HuH-7.5 (cell line): ENCODE measurements around the gene APMAP.

Experiments used
- DNase-seq: peaks from one replicate; pipeline ENCODE4 v3.0.0; 2011; ENCODE audit warnings: low spot score

The APMAP gene

GRCh38 chr20:24987244-24987643 lies 5.3 kb downstream of the APMAP start:
- no peak for DNase-seq

- DNase-seq: no peak
Observed at GRCh38 chr20:24986436-24987015, 6.0 kb downstream of the APMAP start.

GRCh38 chr20:24985802-24986201 lies 6.7 kb downstream of the APMAP start:
- DNase-seq: no peak

GRCh38 chr20:24984961-24985640 lies 7.5 kb downstream of the APMAP start:
- no peak for DNase-seq

GRCh38 chr20:24983896-24984295 lies 8.7 kb downstream of the APMAP start:
- no peak for DNase-seq

GRCh38 chr20:24981790-24982189 lies 10.8 kb downstream of the APMAP start:
- DNase-seq: no peak

GRCh38 chr20:24981282-24981681 lies 11.3 kb downstream of the APMAP start:
- DNase-seq: no peak

- no peak for DNase-seq
Observed at GRCh38 chr20:24980291-24981053, 12.1 kb downstream of the APMAP start.

GRCh38 chr20:24979036-24979960 lies 13.3 kb downstream of the APMAP start:
- no peak for DNase-seq

- DNase-seq: no peak
Observed at GRCh38 chr20:24978513-24978912, 14.0 kb downstream of the APMAP start.

GRCh38 chr20:24977797-24978196 lies 14.8 kb downstream of the APMAP start:
- DNase-seq: no peak

- no peak for DNase-seq
Observed at GRCh38 chr20:24977336-24977735, 15.2 kb downstream of the APMAP start.

- no peak for DNase-seq
Observed at GRCh38 chr20:24972341-24972740, 20.2 kb downstream of the APMAP start.

GRCh38 chr20:24971376-24972101 lies 21.0 kb downstream of the APMAP start:
- DNase-seq: no peak

GRCh38 chr20:24970754-24971153 lies 21.8 kb downstream of the APMAP start:
- no peak for DNase-seq

- no peak for DNase-seq
Observed at GRCh38 chr20:24970030-24970553, 22.5 kb downstream of the APMAP start.

- DNase-seq: no peak
Observed at GRCh38 chr20:24969186-24970029, 23.1 kb downstream of the APMAP start.

- DNase-seq: no peak
Observed at GRCh38 chr20:24968278-24968800, 24.2 kb downstream of the APMAP start.

- DNase-seq: no peak
Observed at GRCh38 chr20:24966317-24967012, 26.1 kb downstream of the APMAP start.
